Gastrocnemius medialis (tissue), 4 donors: ENCODE measurements around the gene GPR176. TPM values are rescaled to one million over a fixed set of nuclear protein-coding genes. Genes with fewer than 3 reads are reported as not detected.

ENCODE experiments used
- ATAC-seq, 2 donors: fragments of 150-250 bp; one replicate each; pipeline ENCODE4 v1.9.1; 2016
- DNase-seq, 2 donors: peaks; one replicate each; pipeline ENCODE4 v3.0.0-alpha.2; 2019
- H3K27ac ChIP-seq, 4 donors: fragments of 200-600 bp; sonication (generic); 1 replicate in 1 of 4; 2 replicates in 3 of 4; pipeline ENCODE4 v1.5.1; 2016 to 2018; ENCODE audit warnings: mild to moderate bottlenecking in 2 of 4, moderate library complexity in 1 of 4
- H3K27me3 ChIP-seq, 3 donors: fragments of 200-600 bp; sonication (generic) in 2 of 3; 1 replicate in 1 of 3; 2 replicates in 2 of 3; pipeline versions ENCODE4 v1.5.1 to v1.6.0; 2016 to 2019; ENCODE audit warnings: mild to moderate bottlenecking in 1 of 3, moderate library complexity in 1 of 3
- H3K36me3 ChIP-seq, 2 donors: fragments of 200-600 bp; sonication (generic) in 1 of 2; one replicate each; pipeline ENCODE4 v1.5.1; 2017 to 2018
- H3K4me1 ChIP-seq, 2 donors: fragments of 200-600 bp; sonication (generic) in 1 of 2; one replicate each; pipeline ENCODE4 v1.5.1; 2016 to 2017; ENCODE audit warnings: mild to moderate bottlenecking in 2 of 2
- H3K4me3 ChIP-seq, 4 donors: fragments of 200-600 bp; sonication (generic) in 3 of 4; 1 replicate in 1 of 4; 2 replicates in 3 of 4; pipeline ENCODE4 v1.5.1; 2016 to 2019; ENCODE audit warnings: mild to moderate bottlenecking in 2 of 4
- H3K9me3 ChIP-seq, 3 donors: fragments of 200-600 bp; sonication (generic) in 2 of 3; 1 replicate in 1 of 3; 2 replicates in 2 of 3; pipeline ENCODE4 v1.5.1; 2016 to 2019
- POLR2A ChIP-seq, 2 donors: fragments of 450-650 bp; IDR thresholded peaks; one replicate each; pipeline ENCODE4 v1.6.1; 2017; ENCODE audit warnings: antibody characterized with exemption in 2 of 2, mild to moderate bottlenecking in 2 of 2, moderate library complexity in 2 of 2
- in situ Hi-C, 4 donors: fragments of 200-750 bp; cut with MboI; loops; one replicate each; pipeline versions ENCODE4 v1.15.0 to v1.8.0; 2017; ENCODE audit warnings: low sequenced_read_pairs in 4 of 4
- intact Hi-C: fragments of 100-400 bp; cut with DNase I; formaldehyde crosslinking; loops from one replicate; pipeline ENCODE4 v1.15.1; 2023; ENCODE audit warnings: low total_unique reads
- total RNA-seq, 4 donors: library from RNA; depleted of rRNA; stranded (reverse); fragments of >200 nt; gene quantifications; one replicate each; pipeline versions ENCODE4 v1.1.0 to v1.2.3, GENCODE V29; 2016
- TF ChIP-seq, protein P1 (sequence below), 5 experiments: fragments of 450-650 bp in 3 of 5; fragments of 200-600 bp in 2 of 5; sonication (generic) in 2 of 5; IDR thresholded peaks in 4 of 5; conservative IDR thresholded peaks in 1 of 5; 1 replicate in 4 of 5; 2 replicates in 1 of 5; pipeline ENCODE4 v1.5.1; 2016 to 2019; ENCODE audit warnings: antibody characterized with exemption in 5 of 5, mild to moderate bottlenecking in 3 of 5, moderate library complexity in 3 of 5

The GPR176 gene
- total RNA-seq, 4 donors from 2014 or later, result 1.1 to 3.0 (median 1.7) TPM

DNA sequence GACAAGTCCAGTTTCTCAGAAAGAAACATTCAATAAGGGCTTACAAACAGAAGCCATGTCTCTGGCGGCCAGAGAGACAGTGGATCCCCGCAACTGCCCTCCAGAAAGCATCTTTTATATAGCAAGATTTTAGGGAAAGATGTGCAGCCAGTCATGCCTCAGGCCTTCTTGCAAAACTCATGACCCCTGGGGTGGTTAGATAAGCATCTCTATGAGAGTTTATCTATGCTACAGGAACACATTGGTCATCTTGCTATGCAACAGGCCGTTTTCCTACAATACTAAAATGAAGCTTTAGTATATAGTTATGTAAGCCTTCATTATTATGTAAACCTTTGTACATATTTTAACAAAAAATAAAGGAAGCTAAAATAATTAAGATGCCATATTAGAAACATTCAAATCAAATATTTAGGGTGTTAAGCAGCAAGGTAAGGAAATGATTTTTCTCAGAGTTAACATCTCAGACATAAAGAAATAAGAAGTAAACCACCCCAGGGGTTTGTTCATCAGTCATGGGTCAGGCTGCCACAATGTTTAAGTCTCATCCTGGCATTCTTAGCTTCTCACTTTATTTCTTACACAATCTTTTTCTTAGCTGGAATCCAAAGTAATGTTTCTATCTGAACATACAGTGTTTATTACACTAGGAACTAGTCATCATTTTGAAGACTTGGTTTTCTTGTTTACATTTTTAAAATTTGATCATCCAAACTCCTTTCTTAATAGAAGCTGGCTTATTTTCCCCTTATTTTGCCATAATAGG, 131.1 kb downstream of the GPR176 start:
- no peaks in the 10 kb centered on the region for H3K27me3 ChIP-seq
- H3K4me3 ChIP-seq, result no peak overlapping the region
- DNase-seq, result no peak
- no peak for ATAC-seq
- H3K36me3 ChIP-seq, result no peaks in the 10 kb centered on the region
- in situ Hi-C loops, result loop anchor here in 3 of 4 donors (5.0 to 25.0 kb wide), 4 partner anchors 88 to 348 kb away; partner anchors contain the start of gene GPR176 (in 1 of the 3)
- TF ChIP-seq, protein P1, sequence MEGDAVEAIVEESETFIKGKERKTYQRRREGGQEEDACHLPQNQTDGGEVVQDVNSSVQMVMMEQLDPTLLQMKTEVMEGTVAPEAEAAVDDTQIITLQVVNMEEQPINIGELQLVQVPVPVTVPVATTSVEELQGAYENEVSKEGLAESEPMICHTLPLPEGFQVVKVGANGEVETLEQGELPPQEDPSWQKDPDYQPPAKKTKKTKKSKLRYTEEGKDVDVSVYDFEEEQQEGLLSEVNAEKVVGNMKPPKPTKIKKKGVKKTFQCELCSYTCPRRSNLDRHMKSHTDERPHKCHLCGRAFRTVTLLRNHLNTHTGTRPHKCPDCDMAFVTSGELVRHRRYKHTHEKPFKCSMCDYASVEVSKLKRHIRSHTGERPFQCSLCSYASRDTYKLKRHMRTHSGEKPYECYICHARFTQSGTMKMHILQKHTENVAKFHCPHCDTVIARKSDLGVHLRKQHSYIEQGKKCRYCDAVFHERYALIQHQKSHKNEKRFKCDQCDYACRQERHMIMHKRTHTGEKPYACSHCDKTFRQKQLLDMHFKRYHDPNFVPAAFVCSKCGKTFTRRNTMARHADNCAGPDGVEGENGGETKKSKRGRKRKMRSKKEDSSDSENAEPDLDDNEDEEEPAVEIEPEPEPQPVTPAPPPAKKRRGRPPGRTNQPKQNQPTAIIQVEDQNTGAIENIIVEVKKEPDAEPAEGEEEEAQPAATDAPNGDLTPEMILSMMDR (IDR thresholded peaks at IDR 0.05 in 4 of 5, conservative IDR thresholded peaks at IDR 0.05 in 1 of 5), result no peak
- TF ChIP-seq POLR2A (IDR thresholded peaks at IDR 0.05), result no peak
- peaks cover 0 to 11% of the 10 kb centered on the region in 2 donors for H3K4me1 ChIP-seq
- no peaks in the 10 kb centered on the region for H3K9me3 ChIP-seq
- no peak overlapping the region for H3K27ac ChIP-seq
- intact Hi-C loops, result loop anchor here (5.0 to 10.0 kb wide), 3 partner anchors 88 to 486 kb away; no protein-coding TSS in a partner anchor

GRCh38 chr15:39788108-39788507, 132.0 kb downstream of the GPR176 start:
- Histone ChIP-seq H3K27me3 (no peaks in the 10 kb centered on the region), H3K9me3 (no peaks in the 10 kb centered on the region), H3K36me3 (no peaks in the 10 kb centered on the region), H3K4me3 (no peak overlapping the region), H3K4me1 (peaks cover 0 to 14% of the 10 kb centered on the region in 2 donors), H3K27ac (no peak overlapping the region)
- in situ Hi-C loops, result loop anchor here in 3 of 4 donors (5.0 to 25.0 kb wide), 4 partner anchors 89 to 349 kb away; partner anchors contain the start of gene GPR176 (in 1 of the 3)
- no peak for ATAC-seq
- intact Hi-C loops, result loop anchor here (5.0 to 10.0 kb wide), 3 partner anchors 89 to 487 kb away; no protein-coding TSS in a partner anchor
- DNase-seq, result no peak
- TF ChIP-seq, protein P1 (IDR thresholded peaks at IDR 0.05 in 4 of 5, conservative IDR thresholded peaks at IDR 0.05 in 1 of 5), result no peak
- no peak for TF ChIP-seq POLR2A (IDR thresholded peaks at IDR 0.05)

DNA sequence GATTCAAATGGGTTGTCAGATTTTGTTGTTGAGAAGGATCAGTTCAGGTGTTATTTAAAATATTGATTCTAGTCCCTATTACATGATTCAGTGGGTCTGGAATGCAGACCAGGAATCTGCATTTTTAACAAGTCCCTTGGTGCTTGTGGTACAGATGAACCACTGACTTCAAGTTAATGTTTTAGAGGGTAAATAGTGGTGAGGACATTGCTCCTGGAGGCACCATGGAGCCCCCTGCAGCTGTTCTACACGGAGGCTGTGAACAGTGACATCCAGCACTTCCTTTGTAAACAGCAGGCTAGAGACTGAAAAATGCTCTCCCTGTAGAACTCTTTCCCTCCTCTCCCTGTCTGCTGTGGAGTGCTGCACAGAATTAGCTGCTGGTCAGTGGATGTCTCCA, 132.6 kb downstream of the GPR176 start:
- Histone ChIP-seq H3K27me3 (no peaks in the 10 kb centered on the region), H3K36me3 (no peaks in the 10 kb centered on the region), H3K9me3 (no peaks in the 10 kb centered on the region), H3K4me1 (peaks cover 0 to 14% of the 10 kb centered on the region in 2 donors), H3K27ac (no peak overlapping the region), H3K4me3 (no peak overlapping the region)
- no peak for TF ChIP-seq POLR2A (IDR thresholded peaks at IDR 0.05)
- TF ChIP-seq, protein P1 (IDR thresholded peaks at IDR 0.05 in 4 of 5, conservative IDR thresholded peaks at IDR 0.05 in 1 of 5), result no peak
- intact Hi-C loops (loop anchor here (1.0 to 10.0 kb wide), 5 partner anchors 90 to 487 kb away; no protein-coding TSS in a partner anchor), in situ Hi-C loops (loop anchor here in 3 of 4 donors (5.0 to 25.0 kb wide), 4 partner anchors 90 to 350 kb away; partner anchors contain the start of gene GPR176 (in 1 of the 3))
- ATAC-seq, result no peak
- DNase-seq, result no peak

DNA sequence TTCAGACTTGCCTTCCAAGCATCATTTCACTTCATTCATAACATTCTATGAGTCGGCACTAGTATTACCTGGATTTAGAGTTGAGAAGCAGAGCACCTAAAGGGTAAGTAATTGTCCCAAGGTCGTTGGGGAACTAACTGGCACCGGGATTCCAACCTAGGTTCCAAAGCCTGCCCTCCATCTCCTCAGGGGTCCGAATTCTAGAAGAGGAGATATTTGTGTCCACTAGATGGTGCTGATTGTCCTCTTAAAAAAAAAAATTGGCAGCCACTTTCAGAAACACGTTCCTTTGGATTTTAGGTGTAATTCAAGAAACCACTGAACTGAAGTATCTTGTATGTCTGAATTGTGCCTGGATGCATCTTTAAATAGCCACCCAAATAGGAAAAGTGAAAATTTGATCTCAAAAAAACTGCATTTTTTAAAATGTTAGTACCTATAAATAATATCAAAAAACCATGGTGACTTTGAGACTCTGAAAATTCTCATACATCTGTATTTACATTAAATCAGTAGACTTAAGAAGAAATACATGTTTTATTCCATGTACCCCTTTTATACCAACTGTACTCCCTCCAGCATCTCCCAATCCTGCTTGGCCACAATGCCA, 133.5 kb downstream of the GPR176 start:
- Histone ChIP-seq H3K27ac (no peak overlapping the region), H3K27me3 (no peaks in the 10 kb centered on the region), H3K36me3 (no peaks in the 10 kb centered on the region), H3K4me1 (peaks cover 0 to 14% of the 10 kb centered on the region in 2 donors), H3K9me3 (no peaks in the 10 kb centered on the region), H3K4me3 (no peak overlapping the region)
- no peak for DNase-seq
- TF ChIP-seq POLR2A (IDR thresholded peaks at IDR 0.05), result no peak
- TF ChIP-seq, protein P1 (IDR thresholded peaks at IDR 0.05 in 4 of 5, conservative IDR thresholded peaks at IDR 0.05 in 1 of 5), result peak; percentile 25 to 65 (median 55)
- in situ Hi-C loops, result loop anchor here in 3 of 4 donors (5.0 to 25.0 kb wide), 4 partner anchors 91 to 351 kb away; partner anchors contain the start of gene GPR176 (in 1 of the 3)
- intact Hi-C loops, result loop anchor here (1.0 to 10.0 kb wide), 5 partner anchors 91 to 488 kb away; no protein-coding TSS in a partner anchor
- ATAC-seq, result no peak
